Islet precursor cell (in vitro differentiated cells): ENCODE data around the gene ULK2.
"Not testable (repeated sequence)": the region's sequence is repeated elsewhere in the genome, so short reads cannot be mapped to it uniquely, and the experiment has no call there.

Experiments
- DNase-seq: peaks from one replicate; pipeline ENCODE4 v3.0.0-alpha.2; 2018

The ULK2 gene

DNA sequence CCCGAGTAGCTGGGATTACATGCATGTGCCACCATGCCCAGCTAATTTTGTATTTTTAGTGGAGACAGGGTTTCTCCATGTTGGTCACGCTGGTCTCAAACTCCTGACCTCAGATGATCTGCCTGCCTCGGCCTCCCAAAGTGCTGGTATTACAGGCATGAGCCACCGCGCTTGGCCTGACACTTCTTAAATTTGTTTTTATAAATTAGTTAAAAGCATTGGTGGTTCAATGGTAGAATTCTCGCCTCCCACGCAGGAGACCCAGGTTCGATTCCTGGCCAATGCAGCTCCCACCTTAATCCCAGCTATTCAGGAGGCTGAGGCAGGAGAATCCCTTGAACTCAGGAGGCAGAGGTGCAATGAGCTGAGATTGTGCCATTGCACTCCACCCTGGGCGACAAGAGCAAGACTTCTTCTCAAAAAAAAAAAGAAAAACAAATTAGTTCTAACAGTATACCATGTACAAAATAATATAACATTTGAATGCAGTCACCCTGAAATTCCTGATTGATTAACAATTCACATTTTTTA is 7.0 kb downstream of the ULK2 start:
- not testable (repeated sequence) for DNase-seq

- no peak for DNase-seq
Measured at GRCh38 chr17:19857640-19858039, 10.1 kb downstream of the ULK2 start.

GRCh38 chr17:19833914-19834313 is 33.8 kb downstream of the ULK2 start:
- DNase-seq, result no peak

DNA sequence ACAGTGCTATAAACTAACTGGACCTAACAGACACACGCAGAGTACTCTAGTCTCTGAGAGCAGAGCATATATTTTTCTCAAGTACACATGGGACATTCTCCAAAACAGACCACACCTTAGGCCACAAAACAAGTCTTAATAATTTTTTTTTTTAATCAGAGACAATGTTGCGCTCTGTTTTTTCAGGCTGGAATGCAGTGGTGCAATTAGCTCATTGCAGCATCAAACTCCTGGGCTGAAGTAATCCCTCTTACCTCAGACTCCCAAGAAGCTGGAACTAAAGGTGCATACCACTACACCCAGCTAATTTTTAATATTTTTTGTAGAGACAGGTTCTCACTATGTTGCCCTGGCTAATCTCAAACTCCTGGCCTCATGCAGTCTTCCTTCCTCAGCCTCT is 37.7 kb downstream of the ULK2 start:
- no peak for DNase-seq

DNA sequence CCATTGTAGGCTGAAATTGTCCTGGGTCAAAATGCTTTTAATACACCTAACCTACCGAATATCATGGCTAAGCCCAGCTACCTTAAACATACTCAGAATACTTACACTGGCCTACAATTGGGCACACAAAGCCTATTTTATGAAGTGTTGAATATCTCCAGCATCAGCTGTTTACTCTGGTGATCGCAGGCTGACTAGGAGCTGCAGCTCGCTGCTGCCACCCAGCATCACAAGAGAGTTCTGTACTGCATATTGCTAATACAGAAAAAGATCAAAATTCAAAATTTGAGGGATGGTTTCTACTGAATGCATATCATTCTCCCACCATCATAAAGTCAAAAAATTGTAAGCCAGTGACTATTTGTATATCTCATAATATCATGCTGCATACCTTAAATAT is 55.3 kb downstream of the ULK2 start:
- no peak for DNase-seq

DNA sequence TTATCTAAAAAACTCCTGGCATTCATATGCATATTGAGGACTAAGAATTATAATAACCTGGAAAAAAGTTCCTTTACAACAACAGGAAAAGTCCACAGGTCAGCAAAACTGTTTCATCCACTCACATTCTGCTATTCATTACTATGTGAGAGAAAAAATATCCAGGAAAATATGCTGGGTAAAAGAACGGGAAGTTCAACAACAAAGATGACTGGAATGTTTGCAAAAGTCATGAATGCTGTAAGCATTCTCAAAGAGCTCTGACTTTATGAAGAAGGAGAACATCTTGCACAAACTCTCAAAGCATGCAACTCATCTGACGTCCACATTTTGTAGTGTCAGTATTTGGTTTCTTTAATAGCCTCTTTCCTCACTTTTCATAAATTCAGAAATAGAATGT is 62.7 kb downstream of the ULK2 start:
- no peak for DNase-seq

DNA sequence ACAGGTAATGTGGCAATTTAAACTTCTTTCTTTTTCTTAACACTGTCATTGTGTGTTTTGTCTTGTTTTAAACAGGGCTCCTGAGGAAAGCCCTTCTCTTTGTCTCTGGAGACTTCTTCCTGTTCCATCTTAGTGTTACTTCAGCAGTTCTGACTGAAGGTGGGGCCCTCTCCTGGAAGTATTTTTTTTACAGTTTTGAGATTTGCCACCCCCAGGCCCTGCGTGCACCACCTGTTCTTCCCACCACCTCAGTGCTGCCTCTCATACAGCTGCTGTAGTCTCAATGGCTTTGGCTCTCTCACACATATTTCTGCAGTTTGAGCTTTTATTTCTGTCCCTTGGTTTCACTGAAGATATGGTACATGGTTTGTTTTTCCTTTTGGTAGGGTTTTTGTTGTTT is 67.2 kb downstream of the ULK2 start:
- DNase-seq, result no peak

DNA sequence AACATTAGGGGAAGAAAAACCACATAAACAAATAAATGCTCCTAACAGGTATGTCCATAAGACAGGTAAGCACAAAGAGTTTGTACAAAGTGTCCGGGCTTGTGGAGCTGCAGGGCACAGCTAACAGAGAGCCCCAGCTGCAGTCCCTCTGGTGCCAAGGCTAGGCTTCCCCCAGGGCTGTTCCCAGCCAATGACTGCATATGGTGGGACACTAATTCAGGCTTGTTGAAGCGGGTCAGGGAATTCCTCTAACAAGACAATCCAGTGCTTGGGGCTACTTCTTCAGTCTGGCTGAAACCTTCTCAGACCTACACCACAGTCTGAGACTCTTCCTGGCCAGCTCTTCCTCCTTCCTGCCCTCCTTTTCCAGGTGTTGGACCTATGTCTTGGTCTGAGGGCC is 67.9 kb downstream of the ULK2 start:
- no peak for DNase-seq

- DNase-seq, result no peak
Measured at GRCh38 chr17:19796457-19796856, 71.3 kb downstream of the ULK2 start.

- no peak for DNase-seq
Measured at GRCh38 chr17:19791918-19792550, 75.7 kb downstream of the ULK2 start.

- no peak for DNase-seq
Measured at GRCh38 chr17:19787733-19788357, 79.9 kb downstream of the ULK2 start.

- no peak for DNase-seq
Measured at GRCh38 chr17:19785854-19786253, 81.9 kb downstream of the ULK2 start.

DNA sequence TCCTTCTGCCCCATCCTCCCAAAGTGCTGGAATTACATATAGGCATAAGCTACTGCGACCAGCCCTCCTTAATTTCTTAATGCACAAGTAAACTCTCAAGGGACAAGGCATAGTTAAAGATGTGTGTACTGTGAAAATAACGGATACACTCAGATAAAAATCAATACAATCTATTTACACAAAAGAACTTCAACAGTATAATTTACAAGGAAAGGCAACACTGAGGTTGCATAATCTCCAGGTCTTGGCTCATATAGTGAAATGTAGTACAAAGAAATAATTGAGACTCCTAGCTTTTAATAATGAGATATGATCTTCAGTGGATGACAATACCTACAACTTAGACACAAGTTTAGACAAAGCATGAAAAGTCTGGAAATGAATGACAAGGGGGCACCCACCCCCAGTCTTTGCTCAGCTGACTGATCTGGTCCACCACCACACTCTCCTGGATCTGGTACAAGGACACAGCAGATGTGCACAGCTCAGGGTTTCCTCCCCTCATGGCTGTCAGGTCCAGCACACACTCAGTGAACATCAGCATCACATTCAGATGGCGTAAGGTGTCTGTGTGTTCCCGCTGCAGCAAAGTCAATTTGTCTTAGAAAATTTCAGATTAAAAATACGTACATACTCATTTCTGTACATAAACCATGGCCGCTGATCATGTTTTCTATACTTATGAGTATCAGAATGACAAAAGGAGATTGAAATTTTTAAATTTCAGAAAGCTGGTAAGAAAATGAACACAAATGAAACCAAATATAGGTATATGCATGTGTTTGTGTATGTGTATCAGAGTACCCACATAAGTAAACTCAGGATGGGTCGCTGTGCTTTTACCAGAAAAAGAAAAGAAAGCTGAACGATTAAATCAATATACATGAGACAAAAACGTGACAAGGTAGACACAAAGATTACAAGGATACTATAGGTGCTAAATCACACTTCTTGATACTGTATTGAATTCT is 86.0 kb downstream of the ULK2 start:
- no peak for DNase-seq

GRCh38 chr17:19780846-19781245 is 86.9 kb downstream of the ULK2 start:
- no peak for DNase-seq

DNA sequence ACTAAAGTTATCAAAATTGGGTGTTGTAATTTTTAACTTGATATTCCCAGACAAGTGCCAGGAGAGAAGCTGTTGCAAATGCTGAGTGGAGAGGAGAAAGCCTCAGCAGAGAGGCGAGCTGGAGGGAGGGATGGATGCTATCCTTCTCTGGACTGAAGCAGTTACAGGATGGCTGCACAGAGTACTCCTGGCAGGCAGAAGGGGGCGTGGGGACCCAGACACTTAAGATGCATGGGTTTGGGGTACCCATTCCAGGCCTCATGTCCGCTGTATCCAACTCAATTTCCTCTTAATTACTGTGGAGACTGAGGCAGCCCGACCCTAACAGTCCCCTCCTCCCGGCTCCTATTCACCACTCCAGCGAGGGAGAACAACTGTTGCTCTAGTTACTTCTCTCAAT is 94.2 kb downstream of the ULK2 start:
- no peak for DNase-seq

DNA sequence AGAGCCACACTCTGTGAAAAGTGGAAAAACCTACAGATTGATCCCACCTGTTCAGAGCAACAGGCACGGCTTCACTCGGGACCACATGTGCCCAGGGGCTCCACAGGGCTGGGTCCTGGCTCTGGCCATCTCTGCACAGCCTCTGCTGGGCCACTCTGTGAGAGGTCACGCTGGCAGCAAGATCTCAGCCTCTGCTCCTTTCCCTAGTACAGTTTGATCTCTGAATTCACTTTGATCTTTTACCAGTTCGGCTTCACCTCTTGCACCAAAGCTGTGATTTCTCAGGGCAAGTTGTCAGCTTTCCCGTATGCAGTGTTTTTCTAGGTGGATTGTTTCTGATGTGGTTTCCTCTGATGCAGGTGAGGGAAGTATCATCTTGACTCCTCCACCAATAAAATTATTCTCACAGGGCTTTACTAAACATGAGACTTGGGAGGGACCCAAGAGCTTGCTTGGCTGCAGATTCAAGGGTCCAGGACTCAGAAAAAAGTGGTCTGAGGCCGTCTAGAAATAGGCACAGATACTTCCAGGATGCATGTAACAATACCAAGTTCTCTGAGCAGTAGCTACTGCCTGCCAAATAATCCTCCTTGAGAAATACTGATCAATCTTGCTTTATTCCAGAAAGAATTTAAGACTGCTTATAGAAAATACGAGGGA is 95.6 kb downstream of the ULK2 start:
- no peak for DNase-seq

- DNase-seq, result no peak
Measured at GRCh38 chr17:19770985-19771735, 96.6 kb downstream of the ULK2 start.

DNA sequence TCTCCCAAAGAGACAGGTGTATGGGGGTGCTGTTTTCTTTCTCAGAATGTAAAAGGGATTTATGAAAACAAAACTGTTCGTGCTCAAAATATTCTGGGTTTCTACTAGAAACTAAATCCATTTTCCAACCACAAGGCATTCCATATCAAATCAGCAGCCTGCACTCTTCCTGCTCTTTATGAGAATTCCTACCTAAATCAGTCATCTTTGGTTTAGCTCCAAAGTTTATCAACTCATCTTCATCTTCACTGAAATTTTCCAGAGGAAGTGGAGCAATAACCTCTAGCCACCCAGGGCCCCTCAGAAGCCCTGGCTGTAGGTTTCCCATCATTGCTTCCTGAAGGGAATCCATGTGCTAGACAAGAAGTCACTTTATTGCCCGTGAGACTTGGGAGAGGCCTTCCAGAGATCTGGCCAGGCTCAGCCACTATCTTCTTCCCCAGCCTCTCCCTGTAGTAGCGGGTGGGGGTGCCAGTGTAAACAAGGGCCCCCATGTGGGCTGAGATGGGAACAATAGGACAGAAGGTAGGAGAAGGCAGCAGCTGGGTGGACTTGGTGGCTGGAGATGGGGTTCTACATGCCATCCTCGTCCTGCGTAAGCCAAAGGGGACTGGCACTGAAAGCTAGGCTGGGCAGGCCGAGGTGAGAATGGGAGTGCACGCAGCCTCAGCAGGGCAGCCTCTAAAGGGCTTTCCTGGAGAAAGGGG is 97.6 kb downstream of the ULK2 start:
- no peak for DNase-seq

- peak; percentile 59 for DNase-seq
Measured at GRCh38 chr17:19768046-19768782, 99.5 kb downstream of the ULK2 start.

- DNase-seq, result peak; percentile 91
Measured at GRCh38 chr17:19766421-19767270, 101.1 kb downstream of the ULK2 start.
